ENCODE results near the gene SPG7. TPM values are rescaled to one million over a fixed set of nuclear protein-coding genes. Genes with fewer than 3 reads are reported as not detected.

The SPG7 gene
- total RNA-seq, 4 donors from 2014 or later, result 79.0 to 156 (median 92.3) TPM

GRCh38 chr16:89529097-89529496, 20.9 kb downstream of the SPG7 start:
- intact Hi-C loops (cut with DNase I; ENCODE audit: low total_unique reads), result no loop called here
- 87 to 90% methylated on average over 16 of the region's 16 CpGs for WGBS, 2 donors
- DNase-seq (ENCODE audit: low spot score in 2 of 2), result no peak
- no peak for TF ChIP-seq CTCF (IDR thresholded peaks at IDR 0.05)
- H3K4me3 ChIP-seq (ENCODE audit: low read depth, poor library complexity, severe bottlenecking), result no peak overlapping the region

GRCh38 chr16:89530401-89531381, 22.5 kb downstream of the SPG7 start:
- no peak for TF ChIP-seq CTCF (IDR thresholded peaks at IDR 0.05)
- no peak for TF ChIP-seq POLR2A (IDR thresholded peaks at IDR 0.05)
- H3K4me3 ChIP-seq (ENCODE audit: low read depth, poor library complexity, severe bottlenecking), result no peak overlapping the region
- WGBS, 2 donors, result 90 to 93% methylated on average over 37 of the region's 37 CpGs
- DNase-seq (ENCODE audit: low spot score in 2 of 2), result no peak
- intact Hi-C loops (cut with DNase I; ENCODE audit: low total_unique reads), result no loop called here

- TF ChIP-seq POLR2A (IDR thresholded peaks at IDR 0.05) (no peak), CTCF (IDR thresholded peaks at IDR 0.05) (no peak)
- intact Hi-C loops (cut with DNase I; ENCODE audit: low total_unique reads), result no loop called here
- no peak for DNase-seq (ENCODE audit: low spot score in 2 of 2)
- no peak overlapping the region for H3K4me3 ChIP-seq (ENCODE audit: low read depth, poor library complexity, severe bottlenecking)
- WGBS, 2 donors, result 84 to 89% methylated on average over 31 of the region's 31 CpGs
These were observed 23.8 kb downstream of the SPG7 start for GRCh38 chr16:89531821-89532526.

- peak in 1 of 2 donors; percentile 45 for DNase-seq (ENCODE audit: low spot score in 2 of 2)
- intact Hi-C loops (cut with DNase I; ENCODE audit: low total_unique reads), result no loop called here
- TF ChIP-seq POLR2A (IDR thresholded peaks at IDR 0.05) (no peak), CTCF (IDR thresholded peaks at IDR 0.05) (no peak)
- WGBS, 2 donors, result 60 to 65% methylated on average over 11 of the region's 11 CpGs
- no peak overlapping the region for H3K4me3 ChIP-seq (ENCODE audit: low read depth, poor library complexity, severe bottlenecking)
These were observed 26.1 kb downstream of the SPG7 start for GRCh38 chr16:89534252-89534756.

GRCh38 chr16:89536371-89536770, 28.2 kb downstream of the SPG7 start:
- 90 to 91% methylated on average over 24 of the region's 24 CpGs for WGBS, 2 donors
- no peak overlapping the region for H3K4me3 ChIP-seq (ENCODE audit: low read depth, poor library complexity, severe bottlenecking)
- no peak for TF ChIP-seq CTCF (IDR thresholded peaks at IDR 0.05)
- no peak for TF ChIP-seq POLR2A (IDR thresholded peaks at IDR 0.05)
- intact Hi-C loops (cut with DNase I; ENCODE audit: low total_unique reads), result no loop called here
- no peak for DNase-seq (ENCODE audit: low spot score in 2 of 2)
